HG02885 (cell line): ENCODE measurements around the gene UBAC2.

ENCODE experiments used
- ATAC-seq: cut with Tn5 transposase; IDR thresholded peaks from one replicate; pipeline ENCODE4 v1.9.1; 2021; ENCODE audit warnings: mild to moderate bottlenecking; ENCODE audit not compliant: unreplicated experiment, poor library complexity

The UBAC2 gene

GRCh38 chr13:99179460-99179859, 21.2 kb upstream of the UBAC2 start:
- no peak for ATAC-seq

- no peak for ATAC-seq
These were observed 18.2 kb upstream of the UBAC2 start for GRCh38 chr13:99182439-99182838.

DNA sequence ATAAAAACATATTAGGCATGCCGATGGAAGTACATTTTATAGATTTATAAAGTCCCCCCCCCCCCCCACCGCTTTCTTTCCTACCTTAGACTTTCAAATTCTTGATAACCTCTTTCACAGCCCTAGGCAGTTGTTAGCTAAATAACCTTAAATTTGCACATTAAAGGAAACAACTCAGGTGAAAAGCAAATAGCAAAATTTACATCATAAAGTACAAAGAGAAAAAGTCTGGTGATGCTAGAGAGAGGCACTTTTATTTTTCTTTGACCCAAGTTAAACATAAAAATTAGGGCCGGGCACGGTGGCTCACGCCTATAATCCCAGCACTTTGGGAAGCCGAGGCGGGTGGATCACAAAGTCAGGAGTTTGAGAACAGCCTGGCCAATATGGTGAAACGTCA, 15.0 kb upstream of the UBAC2 start:
- no peak for ATAC-seq

GRCh38 chr13:99190147-99190985, 10.3 kb upstream of the UBAC2 start:
- ATAC-seq, result no peak

DNA sequence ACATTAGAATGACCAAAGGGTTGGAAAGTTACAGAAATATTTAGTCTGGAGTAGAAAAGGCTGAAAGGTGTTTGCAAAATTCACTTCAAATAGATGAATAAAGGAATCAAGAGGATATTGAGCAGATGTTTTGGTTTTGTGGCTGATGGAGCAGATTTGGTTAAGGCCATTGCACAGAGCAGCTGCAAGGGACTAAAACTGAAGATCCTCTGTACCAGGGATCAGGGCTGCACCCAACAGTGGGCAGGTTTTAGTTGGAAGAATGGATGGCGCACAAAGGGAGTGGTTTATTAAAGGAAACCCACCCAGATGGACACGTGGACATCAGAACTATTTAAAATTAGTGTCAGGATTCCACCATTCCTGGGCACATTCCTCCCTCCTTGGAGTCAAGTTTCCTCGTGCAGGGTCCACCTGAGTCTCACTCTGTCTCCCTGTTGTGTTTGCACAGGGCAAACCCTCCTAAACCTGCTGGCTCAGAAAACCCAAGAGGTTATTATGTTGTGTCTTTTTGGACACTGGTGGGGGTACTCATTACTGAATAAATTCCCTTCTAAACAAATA, 9.2 kb upstream of the UBAC2 start:
- no peak for ATAC-seq

DNA sequence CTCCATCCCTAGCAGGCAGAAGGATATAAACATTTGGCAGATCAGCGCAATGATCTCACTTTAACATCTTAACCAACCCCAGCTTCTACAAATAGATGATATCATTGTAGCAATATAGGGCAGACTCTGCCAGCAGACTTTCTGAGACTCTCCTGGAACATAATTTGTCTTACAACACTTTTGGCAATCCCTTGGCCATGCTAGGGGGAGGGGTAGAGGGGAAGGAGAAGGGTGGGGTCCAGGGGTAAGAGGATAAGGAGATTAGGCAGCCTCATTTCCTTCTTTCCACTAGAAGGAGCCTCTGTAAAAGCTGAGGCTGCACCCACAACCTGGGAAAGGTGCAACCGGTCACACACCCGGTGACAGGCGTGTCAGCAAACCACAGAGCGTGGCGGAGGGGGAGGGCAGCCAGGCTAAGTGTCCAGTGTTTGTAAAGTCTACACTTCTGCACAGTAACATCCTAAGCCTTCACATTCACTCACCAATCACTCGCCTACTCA, 8.7 kb upstream of the UBAC2 start:
- no peak for ATAC-seq

- ATAC-seq, result no peak
These were observed 8.2 kb upstream of the UBAC2 start for GRCh38 chr13:99192480-99192879.

DNA sequence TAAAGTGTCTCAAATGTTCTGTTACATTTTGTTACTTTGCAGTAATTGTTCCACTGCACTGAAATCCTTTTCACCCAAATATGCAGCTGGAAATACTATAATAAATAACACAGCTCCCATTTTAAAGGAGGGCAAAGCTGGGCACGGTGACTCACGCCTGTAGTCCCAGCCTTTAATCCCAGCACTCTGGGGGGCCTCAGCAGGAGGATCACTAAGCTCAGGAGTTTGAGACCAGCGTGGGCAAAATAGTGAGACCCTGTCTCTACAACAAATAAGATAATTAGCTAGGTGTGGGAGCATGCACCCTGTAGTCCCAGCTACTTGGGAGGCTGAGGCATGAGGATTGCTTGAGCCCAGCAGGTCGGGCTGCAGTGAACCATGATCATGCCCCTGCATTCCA, 7.5 kb upstream of the UBAC2 start:
- no peak for ATAC-seq

DNA sequence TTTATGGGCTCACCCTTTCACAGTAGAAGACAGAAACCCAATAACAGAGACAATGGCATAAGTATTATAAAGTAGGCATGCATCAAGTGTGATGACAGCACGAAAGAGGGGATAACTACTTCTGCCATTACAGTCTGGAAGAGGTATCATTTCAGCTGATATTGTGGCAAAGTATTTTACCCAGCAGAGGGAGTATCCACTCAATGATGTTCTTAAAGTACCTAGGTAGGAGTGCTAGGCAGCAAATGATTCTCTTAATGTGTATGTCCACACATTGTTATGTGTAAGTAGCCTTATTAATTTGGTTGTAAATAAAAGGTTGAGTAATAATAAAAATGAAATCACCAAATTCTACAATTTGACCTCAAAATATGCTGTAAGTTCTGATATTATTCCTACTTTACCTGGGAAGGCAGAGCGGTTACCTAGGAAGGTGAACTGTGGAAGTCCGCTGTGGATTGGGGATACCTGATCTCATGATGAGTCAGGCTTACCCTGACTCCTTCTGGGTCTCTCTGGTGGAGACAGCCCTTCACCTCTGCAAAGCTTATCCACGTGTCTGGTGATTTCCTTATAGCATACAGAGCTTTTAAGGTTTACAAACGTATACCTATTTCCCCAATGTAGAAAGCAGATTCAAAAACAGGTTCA, 4.1 kb upstream of the UBAC2 start:
- no peak for ATAC-seq

DNA sequence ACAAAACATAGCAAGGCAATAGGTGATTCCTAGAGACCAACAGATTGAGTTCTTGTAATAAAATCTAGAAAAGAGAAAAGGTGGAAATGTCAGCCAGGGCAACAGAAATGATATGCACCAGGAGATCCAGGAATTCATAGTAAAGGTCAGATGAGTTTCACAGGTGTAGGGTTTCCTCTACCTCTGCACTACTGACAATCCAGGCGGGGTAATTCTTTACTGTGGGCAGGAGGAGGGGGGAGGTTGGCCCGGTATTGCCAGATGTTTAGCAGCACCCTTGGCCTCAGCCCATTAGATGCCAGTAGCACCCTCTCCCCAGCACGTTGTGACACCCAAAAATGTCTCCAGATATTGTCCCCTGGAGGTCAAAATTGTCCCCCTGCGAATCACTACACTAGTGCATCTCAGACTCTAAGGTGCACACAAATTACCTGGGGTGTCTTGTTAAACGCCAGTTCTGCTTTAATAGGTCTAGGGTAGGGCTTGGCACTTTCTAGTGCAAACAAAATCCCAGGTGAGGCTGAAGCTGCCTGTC, 3.5 kb upstream of the UBAC2 start:
- ATAC-seq, result no peak

GRCh38 chr13:99199541-99200431, 868 bp upstream of the UBAC2 start:
- ATAC-seq, result peak; percentile 1

DNA sequence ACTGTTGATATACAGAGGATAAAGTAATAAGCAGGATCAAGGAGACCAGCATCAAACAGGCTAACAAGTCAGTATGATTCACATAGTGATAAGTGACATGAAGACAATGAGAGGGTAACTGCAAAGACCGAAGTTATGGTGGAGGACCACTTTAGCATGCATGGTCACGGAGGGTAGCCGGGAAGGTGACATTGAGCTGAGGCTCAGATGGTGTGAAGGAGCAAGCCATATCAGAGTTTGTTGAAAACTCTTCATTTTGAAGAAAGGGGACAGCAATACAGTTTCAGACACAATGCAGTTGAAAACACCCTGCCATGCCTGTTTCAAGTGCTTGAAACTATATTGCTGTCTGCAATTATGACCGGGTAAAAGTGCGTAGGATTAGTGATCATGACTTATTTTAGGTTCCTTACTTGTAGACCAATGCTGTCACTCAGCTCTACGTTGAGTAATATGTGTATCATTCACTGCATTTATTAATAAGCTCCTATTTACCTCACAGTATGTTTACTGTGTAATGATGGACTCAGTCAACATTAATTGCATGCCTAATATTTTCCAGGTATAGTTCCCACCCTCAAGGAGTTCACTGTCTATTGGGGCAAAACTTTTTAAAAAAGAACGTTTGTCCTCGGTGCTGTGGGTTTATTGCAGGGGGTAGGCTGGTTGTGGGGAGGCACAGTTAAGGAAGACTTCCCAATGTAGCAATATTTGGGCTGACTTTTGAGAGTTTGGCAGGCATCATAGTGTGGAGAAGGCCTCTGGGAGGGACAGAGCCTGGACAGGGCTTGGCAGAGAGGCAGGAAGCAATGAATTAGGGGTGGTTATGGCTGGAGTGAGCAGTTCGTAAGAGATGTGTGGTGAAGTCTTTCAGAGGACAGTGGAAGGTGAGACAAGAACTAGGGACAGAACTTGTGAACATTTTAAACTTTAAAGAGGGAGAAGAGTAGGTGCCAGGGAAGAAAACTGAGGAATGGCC, 3.2 kb downstream of the UBAC2 start:
- ATAC-seq, result peak; percentile 31

DNA sequence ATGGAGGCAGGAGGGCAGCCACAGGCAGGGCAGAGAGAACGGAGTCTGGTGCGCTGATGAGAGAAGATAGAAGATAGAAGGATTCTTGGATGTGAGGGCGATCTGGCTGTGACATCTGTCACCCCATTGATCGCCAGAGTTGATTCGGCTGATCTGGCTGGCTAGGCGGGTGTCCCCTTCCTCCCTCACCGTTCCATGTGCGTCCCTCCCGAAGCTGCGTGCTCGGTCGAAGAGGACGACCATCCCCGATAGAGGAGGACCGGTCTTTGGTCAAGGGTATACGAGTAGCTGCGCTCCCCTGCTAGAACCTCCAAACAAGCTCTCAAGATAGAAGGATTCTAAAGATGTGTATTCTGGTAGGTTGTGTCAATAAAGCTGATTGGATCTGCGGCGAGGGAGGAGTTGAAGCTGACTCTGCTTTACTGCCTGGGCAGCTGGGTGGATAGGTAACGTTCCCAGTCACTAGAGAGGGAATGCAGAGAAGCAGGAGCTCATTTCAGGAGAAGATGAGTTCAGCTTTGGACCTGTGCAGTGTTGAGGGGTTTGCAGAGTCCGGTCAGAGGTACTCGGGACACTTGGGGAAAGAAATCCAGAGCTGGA, 5.1 kb downstream of the UBAC2 start:
- no peak for ATAC-seq

- no peak for ATAC-seq
These were observed 5.6 kb downstream of the UBAC2 start for GRCh38 chr13:99206226-99206625.

GRCh38 chr13:99206873-99207272, 6.2 kb downstream of the UBAC2 start:
- ATAC-seq, result no peak

DNA sequence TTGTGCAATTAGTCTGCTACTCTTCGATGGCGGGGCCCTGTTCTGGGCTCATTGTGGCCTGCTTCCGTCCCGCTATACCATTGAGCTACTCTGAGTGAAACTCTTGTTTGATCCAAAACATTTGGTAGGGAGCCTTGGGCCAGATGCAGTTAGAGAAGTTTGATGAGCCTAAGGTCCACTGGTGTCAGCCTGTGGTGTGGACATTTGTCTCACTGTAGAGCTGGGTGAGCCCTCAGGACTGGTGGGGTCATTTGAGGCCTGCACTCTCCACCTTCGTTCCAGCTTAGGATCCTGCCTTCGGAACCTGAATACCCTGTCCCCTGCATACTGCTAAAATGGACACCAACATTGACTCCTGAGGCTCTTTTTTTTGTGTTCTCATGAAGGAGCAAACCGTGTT, 6.9 kb downstream of the UBAC2 start:
- no peak for ATAC-seq

GRCh38 chr13:99208185-99208584, 7.5 kb downstream of the UBAC2 start:
- no peak for ATAC-seq

DNA sequence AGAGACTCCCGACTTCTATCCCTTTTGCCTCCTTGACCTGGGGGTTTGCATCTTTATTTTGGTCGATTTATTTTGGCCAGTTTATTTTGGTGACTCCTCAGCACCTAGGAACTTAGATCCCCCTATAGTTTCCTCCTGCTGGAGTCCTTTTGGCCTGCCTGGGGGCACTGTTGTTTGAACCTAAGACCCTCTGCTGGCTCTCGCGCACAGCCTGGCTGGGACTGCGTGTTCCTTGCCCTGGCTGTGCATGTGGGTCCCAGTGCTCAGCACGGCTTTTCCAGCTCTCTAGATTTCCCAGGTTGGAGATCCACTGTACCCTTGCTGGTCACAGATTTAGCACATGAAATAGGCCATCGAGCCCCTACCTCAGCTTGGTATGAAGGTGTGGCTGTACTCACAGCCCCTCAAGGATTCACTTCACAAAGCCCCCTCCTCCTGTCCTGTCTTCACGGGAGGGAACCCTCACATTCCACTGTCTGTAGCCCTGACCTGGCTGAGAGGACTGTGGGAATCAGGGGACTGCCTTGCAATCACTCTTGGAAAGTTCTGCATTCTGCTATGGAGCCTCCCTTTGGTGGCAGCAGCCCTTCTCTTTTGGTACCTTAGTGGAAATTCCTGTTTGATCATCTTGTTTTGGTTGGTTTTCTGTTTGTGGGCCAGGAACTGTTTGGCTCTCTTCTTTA, 8.3 kb downstream of the UBAC2 start:
- no peak for ATAC-seq
